HG03442 (cell line): ENCODE measurements around the gene KRTAP9-3.
"Not testable (repeated sequence)": the region's sequence is repeated elsewhere in the genome, so short reads cannot be mapped to it uniquely, and the experiment has no call there.

Experiments used
- ATAC-seq: cut with Tn5 transposase; IDR thresholded peaks from one replicate; pipeline ENCODE4 v1.9.1; 2021; ENCODE audit warnings: mild to moderate bottlenecking, moderate library complexity; ENCODE audit not compliant: unreplicated experiment

Gene KRTAP9-3

GRCh38 chr17:41249637-41250240, 17.5 kb downstream of the KRTAP9-3 start, which contains the start of gene KRTAP9-4:
Gene KRTAP9-4 (plus strand): TSS chr17:41249687. CDS start chr17:41249721, 34 bp downstream.
- not testable (repeated sequence) for ATAC-seq

DNA sequence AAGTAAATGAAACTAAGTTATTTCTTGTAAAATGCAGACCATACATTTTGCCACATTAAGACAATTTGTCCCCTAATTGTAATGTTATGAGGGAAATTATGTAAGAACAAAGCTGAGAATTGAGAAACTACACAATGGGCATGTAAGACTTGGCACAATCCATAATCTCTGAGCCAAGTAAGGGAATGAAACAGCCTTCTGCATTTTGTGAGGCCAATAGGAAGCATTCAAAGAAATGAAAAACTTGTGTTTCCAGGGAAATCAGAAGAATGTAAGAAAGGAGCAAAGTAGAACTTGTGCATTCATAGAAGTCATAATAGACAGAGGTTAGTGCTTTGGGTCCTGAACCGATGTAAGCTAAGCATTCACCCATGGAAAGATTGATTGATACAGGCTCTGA, 19.0 kb downstream of the KRTAP9-3 start:
- no peak for ATAC-seq

DNA sequence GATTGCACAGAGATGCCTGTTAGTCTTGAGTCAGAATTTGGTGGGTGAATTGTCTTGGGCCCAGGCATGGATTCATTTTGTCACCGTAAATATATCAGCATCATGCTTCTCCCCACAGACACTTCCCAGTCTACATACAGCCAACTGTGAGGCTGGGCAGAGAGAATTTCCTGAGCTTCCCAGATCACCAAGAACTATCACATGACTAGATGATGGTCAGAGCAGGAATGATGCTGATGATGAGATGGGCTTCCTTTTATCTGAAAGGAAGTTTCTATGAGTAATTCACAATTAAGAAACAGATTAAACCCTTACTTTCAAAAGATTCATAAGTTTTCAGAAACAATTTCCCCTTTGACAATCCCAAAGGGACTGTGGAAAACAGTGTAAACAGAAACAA, 22.6 kb downstream of the KRTAP9-3 start:
- no peak for ATAC-seq

GRCh38 chr17:41255381-41256290, 23.4 kb downstream of the KRTAP9-3 start, which contains the start of gene KRTAP9-9:
Gene KRTAP9-9 (plus strand): TSS chr17:41255384.
- not testable (repeated sequence) for ATAC-seq

- no peak for ATAC-seq
Observed at GRCh38 chr17:41256291-41256685, 24.0 kb downstream of the KRTAP9-3 start.

- ATAC-seq: no peak
Observed at GRCh38 chr17:41258406-41258805, 26.2 kb downstream of the KRTAP9-3 start.

- no peak for ATAC-seq
Observed at GRCh38 chr17:41263212-41263611, 31.0 kb downstream of the KRTAP9-3 start.

GRCh38 chr17:41264599-41264998, 32.4 kb downstream of the KRTAP9-3 start:
- no peak for ATAC-seq

- no peak for ATAC-seq
Observed at GRCh38 chr17:41265078-41265477, 32.8 kb downstream of the KRTAP9-3 start, which contains the start of gene KRTAP9-6. Gene KRTAP9-6 (plus strand): TSS chr17:41265378. CDS start chr17:41265378, 0 bp downstream.

GRCh38 chr17:41267711-41268110, 35.5 kb downstream of the KRTAP9-3 start:
- no peak for ATAC-seq

- not testable (repeated sequence) for ATAC-seq
Observed at GRCh38 chr17:41271323-41271722, 39.1 kb downstream of the KRTAP9-3 start.

- ATAC-seq: no peak
Observed at GRCh38 chr17:41271858-41272257, 39.6 kb downstream of the KRTAP9-3 start.

DNA sequence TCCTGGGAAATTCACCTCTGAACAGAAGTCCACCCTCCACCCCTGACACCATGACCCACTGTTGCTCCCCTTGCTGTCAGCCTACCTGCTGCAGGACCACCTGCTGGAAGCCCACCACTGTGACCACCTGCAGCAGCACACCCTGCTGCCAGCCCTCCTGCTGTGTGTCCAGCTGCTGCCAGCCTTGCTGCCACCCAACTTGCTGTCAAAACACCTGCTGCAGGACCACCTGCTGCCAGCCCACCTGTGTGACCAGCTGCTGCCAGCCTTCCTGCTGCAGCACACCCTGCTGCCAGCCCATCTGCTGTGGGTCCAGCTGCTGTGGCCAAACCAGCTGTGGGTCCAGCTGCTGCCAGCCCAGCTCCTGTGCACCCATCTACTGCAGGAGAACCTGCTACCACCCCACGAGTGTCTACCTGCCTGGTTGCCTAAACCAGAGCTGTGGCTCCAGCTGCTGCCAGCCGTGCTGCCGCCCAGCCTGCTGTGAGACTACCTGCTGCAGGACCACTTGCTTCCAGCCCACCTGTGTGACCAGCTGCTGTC, 43.5 kb downstream of the KRTAP9-3 start, which contains the start of gene KRTAP9-7:
Gene KRTAP9-7 (plus strand): TSS at position 51 of the 543 bp plus-strand sequence. CDS start 0 bp downstream, at position 51.
- not testable (repeated sequence) for ATAC-seq

- ATAC-seq: no peak
Observed at GRCh38 chr17:41278176-41278955, 46.1 kb downstream of the KRTAP9-3 start.
